GM23338 (cell line): Measurements from ENCODE around the gene ARMH1. TPM values are rescaled to one million over a fixed set of nuclear protein-coding genes. Genes with fewer than 3 reads are reported as not detected.

Source experiments
- ATAC-seq: fragments of 200-7000 bp; cut with Tn5 transposase; 3 replicates; pipeline ENCODE4 v1.9.1; 2020
- DNase-seq: peaks from one replicate; pipeline ENCODE4 v3.0.0-alpha.2; 2015; ENCODE audit warnings: low spot score
- H2AFZ ChIP-seq: fragments of 200-600 bp; sonication (generic); 2 replicates; pipeline ENCODE4 v1.8.0; 2016; ENCODE audit warnings: antibody characterized with exemption, mild to moderate bottlenecking, moderate library complexity
- H3F3A ChIP-seq: fragments of 200-600 bp; sonication (generic); replicated peaks from 2 replicates; pipeline ENCODE4 v1.8.0; 2017; ENCODE audit warnings: antibody characterized with exemption, mixed run types, low read depth
- H3K27ac ChIP-seq: fragments of 200-600 bp; sonication (generic); 2 replicates; pipeline ENCODE4 v1.6.1; 2016; ENCODE audit warnings: low read depth
- H3K27me3 ChIP-seq: fragments of 200-600 bp; sonication (generic); 2 replicates; pipeline ENCODE4 v1.8.0; 2016; ENCODE audit warnings: mild to moderate bottlenecking, mixed run types, moderate library complexity; ENCODE audit not compliant: insufficient read depth
- H3K36me3 ChIP-seq: fragments of 200-600 bp; sonication (generic); 2 replicates; pipeline ENCODE4 v1.8.0; 2016; ENCODE audit warnings: mild to moderate bottlenecking; ENCODE audit not compliant: insufficient read depth
- H3K4me1 ChIP-seq: fragments of 200-600 bp; sonication (generic); 2 replicates; pipeline ENCODE4 v1.8.0; 2016; ENCODE audit warnings: mild to moderate bottlenecking, moderate library complexity; ENCODE audit not compliant: insufficient read depth
- H3K4me2 ChIP-seq: fragments of 200-600 bp; sonication (generic); 2 replicates; pipeline ENCODE4 v1.7.1; 2017; ENCODE audit warnings: mixed run types
- H3K4me3 ChIP-seq: fragments of 200-600 bp; sonication (generic); 2 replicates; pipeline ENCODE4 v1.6.1; 2016; ENCODE audit warnings: mixed run types
- H3K79me2 ChIP-seq: fragments of 200-600 bp; sonication (generic); replicated peaks from 2 replicates; pipeline ENCODE4 v1.8.0; 2017; ENCODE audit warnings: mild to moderate bottlenecking; ENCODE audit not compliant: insufficient read depth
- H3K9me2 ChIP-seq: fragments of 200-600 bp; sonication (generic); 2 replicates; pipeline ENCODE4 v1.8.0; 2017; ENCODE audit not compliant: insufficient read depth
- H4K20me1 ChIP-seq: fragments of 200-600 bp; sonication (generic); replicated peaks from 2 replicates; pipeline ENCODE4 v1.8.0; 2017; ENCODE audit warnings: mild to moderate bottlenecking; ENCODE audit not compliant: insufficient read depth
- H3K27ac Mint-ChIP-seq: 2 replicates; pipeline ENCODE4 v1.8.0; 2020; ENCODE audit warnings: inconsistent platforms, mild to moderate bottlenecking, moderate library complexity, mixed read lengths
- H3K27me3 Mint-ChIP-seq: 3 replicates; pipeline ENCODE4 v1.8.0; 2022; ENCODE audit warnings: low read depth, mild to moderate bottlenecking, moderate library complexity, mixed read lengths, inconsistent platforms; ENCODE audit not compliant: insufficient read depth, poor library complexity
- H3K36me3 Mint-ChIP-seq: 3 replicates; pipeline ENCODE4 v1.8.0; 2021; ENCODE audit warnings: low read depth, mild to moderate bottlenecking, inconsistent platforms, moderate library complexity, mixed read lengths
- H3K4me1 Mint-ChIP-seq: 3 replicates; pipeline ENCODE4 v1.8.0; 2020; ENCODE audit warnings: mild to moderate bottlenecking, inconsistent platforms, mixed read lengths
- H3K4me3 Mint-ChIP-seq: 3 replicates; pipeline ENCODE4 v1.8.0; 2021; ENCODE audit warnings: moderate library complexity, mild to moderate bottlenecking, inconsistent platforms, mixed read lengths
- H3K9me3 Mint-ChIP-seq: 3 replicates; pipeline ENCODE4 v1.8.0; 2020; ENCODE audit warnings: moderate library complexity, mild to moderate bottlenecking, inconsistent platforms, mixed read lengths
- CREB1 ChIP-seq: fragments of 250-450 bp; sonication (Bioruptor Pico); IDR thresholded peaks from 2 replicates; pipeline ENCODE4 v1.5.0; 2020; ENCODE audit warnings: low read depth, mild to moderate bottlenecking, moderate library complexity
- EZH2 ChIP-seq: fragments of 200-600 bp; sonication (generic); IDR thresholded peaks from one replicate; pipeline ENCODE4 v1.8.0; 2017; ENCODE audit warnings: antibody characterized with exemption, mild to moderate bottlenecking, low read depth; ENCODE audit not compliant: unreplicated experiment
- EZH2phosphoT487 ChIP-seq: fragments of 200-600 bp; sonication (generic); IDR thresholded peaks from one replicate; pipeline ENCODE4 v1.8.1; 2018; ENCODE audit warnings: antibody characterized with exemption; ENCODE audit not compliant: unreplicated experiment
- JUNB ChIP-seq: IDR thresholded peaks from one replicate; pipeline ENCODE4 v1.6.1; 2016; ENCODE audit warnings: antibody characterized with exemption; ENCODE audit not compliant: unreplicated experiment
- NANOG ChIP-seq: IDR thresholded peaks from 2 replicates; pipeline ENCODE4 v1.6.1; 2016; ENCODE audit warnings: antibody characterized with exemption, borderline replicate concordance
- POLR2AphosphoS5 ChIP-seq: IDR thresholded peaks from 2 replicates; pipeline ENCODE4 v1.6.1; 2016; ENCODE audit warnings: antibody characterized with exemption, low read depth
- STAT1 ChIP-seq: IDR thresholded peaks from one replicate; pipeline ENCODE4 v1.6.1; 2016; ENCODE audit warnings: antibody characterized with exemption; ENCODE audit not compliant: unreplicated experiment
- ZNF114 ChIP-seq: fragments of 250-450 bp; sonication (Bioruptor Pico); IDR thresholded peaks from 2 replicates; pipeline ENCODE4 v1.5.0; 2020; ENCODE audit warnings: mild to moderate bottlenecking, moderate library complexity
- ZNF331 ChIP-seq: fragments of 250-450 bp; sonication (Bioruptor Pico); IDR thresholded peaks from 2 replicates; pipeline ENCODE4 v1.5.0; 2020; ENCODE audit warnings: low read depth, mild to moderate bottlenecking, moderate library complexity
- polyA plus RNA-seq: library from polyadenylated mRNA; unstranded; fragments of >200 nt; fragmentation: Nextera tagmentation; extraction: Ambion mirVana; gene quantifications from 2 replicates; pipeline ENCODE4 v1.2.1, GENCODE V29; 2016
- total RNA-seq: library from RNA; depleted of rRNA; stranded (reverse); fragments of >200 nt; shearing (Covaris generic); gene quantifications from 2 replicates; pipeline ENCODE4 v1.2.3, GENCODE V29; 2014
- TF ChIP-seq, protein P1 (sequence below): IDR thresholded peaks from 2 replicates; pipeline ENCODE4 v1.6.1; 2016; ENCODE audit warnings: antibody characterized with exemption
- TF ChIP-seq, protein P2 (sequence below), 2 experiments: fragments of 200-600 bp in 1 of 2; sonication (generic) in 1 of 2; conservative IDR thresholded peaks; 2 replicates each; pipeline versions ENCODE4 v1.5.1 to v1.6.1; 2016 to 2017; ENCODE audit warnings: antibody characterized with exemption in 2 of 2, low read depth in 2 of 2, mild to moderate bottlenecking in 2 of 2, moderate library complexity in 1 of 2
- TF ChIP-seq, protein P3 (sequence below): IDR thresholded peaks from one replicate; pipeline ENCODE4 v1.6.1; 2018; ENCODE audit warnings: antibody characterized with exemption; ENCODE audit not compliant: unreplicated experiment
- TF ChIP-seq, protein P4 (sequence below): fragments of 250-450 bp; sonication (Bioruptor Pico); IDR thresholded peaks from 2 replicates; pipeline ENCODE4 v1.5.0; 2020; ENCODE audit warnings: mild to moderate bottlenecking, moderate library complexity

The ARMH1 gene
- total and polyA plus RNA-seq, 2 experiments from 2014 or later: 0.31 TPM; not detected in 1

DNA sequence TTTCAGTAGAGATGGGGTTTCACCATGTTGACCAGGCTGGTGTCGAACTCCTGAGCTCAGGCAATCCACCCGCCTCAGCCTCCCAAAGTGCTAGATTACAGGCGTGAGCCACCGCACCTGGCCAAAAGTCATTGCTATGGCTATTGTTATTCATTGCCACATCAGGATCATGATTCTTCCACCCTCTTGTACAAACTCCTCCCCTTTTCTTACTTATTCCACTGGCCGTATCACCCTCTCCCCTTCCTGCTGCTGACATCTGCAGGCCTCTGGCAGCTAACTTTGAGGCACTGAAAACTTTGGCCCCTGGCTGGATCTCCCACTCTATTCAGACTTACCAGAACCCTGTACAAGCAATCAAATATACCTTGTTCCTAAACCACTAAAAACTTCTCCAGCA lies 11.1 kb upstream of the ARMH1 start:
- H3K79me2 ChIP-seq: no peaks in the 10 kb centered on the region
- Mint-ChIP-seq H3K4me3 (no peak overlapping the region; the same call in 2 of the 3 replicates), H3K36me3 (no peaks in the 10 kb centered on the region), H3K27me3 (no peaks in the 10 kb centered on the region), H3K4me1 (peaks cover 9% of the 10 kb centered on the region), H3K9me3 (no peaks in the 10 kb centered on the region), H3K27ac (no peak overlapping the region)
- H2AFZ ChIP-seq: no peak overlapping the region
- no peak for ATAC-seq
- no peaks in the 10 kb centered on the region for H3K27me3 ChIP-seq
- TF ChIP-seq ZNF331 (CRISPR knock-in tag) (no peak), EZH2 (no peak), JUNB (no peak), EZH2phosphoT487 (no peak), STAT1 (no peak), NANOG (no peak), POLR2AphosphoS5 (no peak), ZNF114 (CRISPR knock-in tag) (no peak), CREB1 (CRISPR knock-in tag) (no peak)
- TF ChIP-seq, protein P1, sequence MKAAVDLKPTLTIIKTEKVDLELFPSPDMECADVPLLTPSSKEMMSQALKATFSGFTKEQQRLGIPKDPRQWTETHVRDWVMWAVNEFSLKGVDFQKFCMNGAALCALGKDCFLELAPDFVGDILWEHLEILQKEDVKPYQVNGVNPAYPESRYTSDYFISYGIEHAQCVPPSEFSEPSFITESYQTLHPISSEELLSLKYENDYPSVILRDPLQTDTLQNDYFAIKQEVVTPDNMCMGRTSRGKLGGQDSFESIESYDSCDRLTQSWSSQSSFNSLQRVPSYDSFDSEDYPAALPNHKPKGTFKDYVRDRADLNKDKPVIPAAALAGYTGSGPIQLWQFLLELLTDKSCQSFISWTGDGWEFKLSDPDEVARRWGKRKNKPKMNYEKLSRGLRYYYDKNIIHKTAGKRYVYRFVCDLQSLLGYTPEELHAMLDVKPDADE: no peak
- TF ChIP-seq, protein P2, sequence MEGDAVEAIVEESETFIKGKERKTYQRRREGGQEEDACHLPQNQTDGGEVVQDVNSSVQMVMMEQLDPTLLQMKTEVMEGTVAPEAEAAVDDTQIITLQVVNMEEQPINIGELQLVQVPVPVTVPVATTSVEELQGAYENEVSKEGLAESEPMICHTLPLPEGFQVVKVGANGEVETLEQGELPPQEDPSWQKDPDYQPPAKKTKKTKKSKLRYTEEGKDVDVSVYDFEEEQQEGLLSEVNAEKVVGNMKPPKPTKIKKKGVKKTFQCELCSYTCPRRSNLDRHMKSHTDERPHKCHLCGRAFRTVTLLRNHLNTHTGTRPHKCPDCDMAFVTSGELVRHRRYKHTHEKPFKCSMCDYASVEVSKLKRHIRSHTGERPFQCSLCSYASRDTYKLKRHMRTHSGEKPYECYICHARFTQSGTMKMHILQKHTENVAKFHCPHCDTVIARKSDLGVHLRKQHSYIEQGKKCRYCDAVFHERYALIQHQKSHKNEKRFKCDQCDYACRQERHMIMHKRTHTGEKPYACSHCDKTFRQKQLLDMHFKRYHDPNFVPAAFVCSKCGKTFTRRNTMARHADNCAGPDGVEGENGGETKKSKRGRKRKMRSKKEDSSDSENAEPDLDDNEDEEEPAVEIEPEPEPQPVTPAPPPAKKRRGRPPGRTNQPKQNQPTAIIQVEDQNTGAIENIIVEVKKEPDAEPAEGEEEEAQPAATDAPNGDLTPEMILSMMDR (conservative IDR thresholded peaks at IDR 0.05; ENCODE audit: low read depth in 2 of 2): no peak
- TF ChIP-seq, protein P3, sequence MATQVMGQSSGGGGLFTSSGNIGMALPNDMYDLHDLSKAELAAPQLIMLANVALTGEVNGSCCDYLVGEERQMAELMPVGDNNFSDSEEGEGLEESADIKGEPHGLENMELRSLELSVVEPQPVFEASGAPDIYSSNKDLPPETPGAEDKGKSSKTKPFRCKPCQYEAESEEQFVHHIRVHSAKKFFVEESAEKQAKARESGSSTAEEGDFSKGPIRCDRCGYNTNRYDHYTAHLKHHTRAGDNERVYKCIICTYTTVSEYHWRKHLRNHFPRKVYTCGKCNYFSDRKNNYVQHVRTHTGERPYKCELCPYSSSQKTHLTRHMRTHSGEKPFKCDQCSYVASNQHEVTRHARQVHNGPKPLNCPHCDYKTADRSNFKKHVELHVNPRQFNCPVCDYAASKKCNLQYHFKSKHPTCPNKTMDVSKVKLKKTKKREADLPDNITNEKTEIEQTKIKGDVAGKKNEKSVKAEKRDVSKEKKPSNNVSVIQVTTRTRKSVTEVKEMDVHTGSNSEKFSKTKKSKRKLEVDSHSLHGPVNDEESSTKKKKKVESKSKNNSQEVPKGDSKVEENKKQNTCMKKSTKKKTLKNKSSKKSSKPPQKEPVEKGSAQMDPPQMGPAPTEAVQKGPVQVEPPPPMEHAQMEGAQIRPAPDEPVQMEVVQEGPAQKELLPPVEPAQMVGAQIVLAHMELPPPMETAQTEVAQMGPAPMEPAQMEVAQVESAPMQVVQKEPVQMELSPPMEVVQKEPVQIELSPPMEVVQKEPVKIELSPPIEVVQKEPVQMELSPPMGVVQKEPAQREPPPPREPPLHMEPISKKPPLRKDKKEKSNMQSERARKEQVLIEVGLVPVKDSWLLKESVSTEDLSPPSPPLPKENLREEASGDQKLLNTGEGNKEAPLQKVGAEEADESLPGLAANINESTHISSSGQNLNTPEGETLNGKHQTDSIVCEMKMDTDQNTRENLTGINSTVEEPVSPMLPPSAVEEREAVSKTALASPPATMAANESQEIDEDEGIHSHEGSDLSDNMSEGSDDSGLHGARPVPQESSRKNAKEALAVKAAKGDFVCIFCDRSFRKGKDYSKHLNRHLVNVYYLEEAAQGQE: no peak
- TF ChIP-seq, protein P4, sequence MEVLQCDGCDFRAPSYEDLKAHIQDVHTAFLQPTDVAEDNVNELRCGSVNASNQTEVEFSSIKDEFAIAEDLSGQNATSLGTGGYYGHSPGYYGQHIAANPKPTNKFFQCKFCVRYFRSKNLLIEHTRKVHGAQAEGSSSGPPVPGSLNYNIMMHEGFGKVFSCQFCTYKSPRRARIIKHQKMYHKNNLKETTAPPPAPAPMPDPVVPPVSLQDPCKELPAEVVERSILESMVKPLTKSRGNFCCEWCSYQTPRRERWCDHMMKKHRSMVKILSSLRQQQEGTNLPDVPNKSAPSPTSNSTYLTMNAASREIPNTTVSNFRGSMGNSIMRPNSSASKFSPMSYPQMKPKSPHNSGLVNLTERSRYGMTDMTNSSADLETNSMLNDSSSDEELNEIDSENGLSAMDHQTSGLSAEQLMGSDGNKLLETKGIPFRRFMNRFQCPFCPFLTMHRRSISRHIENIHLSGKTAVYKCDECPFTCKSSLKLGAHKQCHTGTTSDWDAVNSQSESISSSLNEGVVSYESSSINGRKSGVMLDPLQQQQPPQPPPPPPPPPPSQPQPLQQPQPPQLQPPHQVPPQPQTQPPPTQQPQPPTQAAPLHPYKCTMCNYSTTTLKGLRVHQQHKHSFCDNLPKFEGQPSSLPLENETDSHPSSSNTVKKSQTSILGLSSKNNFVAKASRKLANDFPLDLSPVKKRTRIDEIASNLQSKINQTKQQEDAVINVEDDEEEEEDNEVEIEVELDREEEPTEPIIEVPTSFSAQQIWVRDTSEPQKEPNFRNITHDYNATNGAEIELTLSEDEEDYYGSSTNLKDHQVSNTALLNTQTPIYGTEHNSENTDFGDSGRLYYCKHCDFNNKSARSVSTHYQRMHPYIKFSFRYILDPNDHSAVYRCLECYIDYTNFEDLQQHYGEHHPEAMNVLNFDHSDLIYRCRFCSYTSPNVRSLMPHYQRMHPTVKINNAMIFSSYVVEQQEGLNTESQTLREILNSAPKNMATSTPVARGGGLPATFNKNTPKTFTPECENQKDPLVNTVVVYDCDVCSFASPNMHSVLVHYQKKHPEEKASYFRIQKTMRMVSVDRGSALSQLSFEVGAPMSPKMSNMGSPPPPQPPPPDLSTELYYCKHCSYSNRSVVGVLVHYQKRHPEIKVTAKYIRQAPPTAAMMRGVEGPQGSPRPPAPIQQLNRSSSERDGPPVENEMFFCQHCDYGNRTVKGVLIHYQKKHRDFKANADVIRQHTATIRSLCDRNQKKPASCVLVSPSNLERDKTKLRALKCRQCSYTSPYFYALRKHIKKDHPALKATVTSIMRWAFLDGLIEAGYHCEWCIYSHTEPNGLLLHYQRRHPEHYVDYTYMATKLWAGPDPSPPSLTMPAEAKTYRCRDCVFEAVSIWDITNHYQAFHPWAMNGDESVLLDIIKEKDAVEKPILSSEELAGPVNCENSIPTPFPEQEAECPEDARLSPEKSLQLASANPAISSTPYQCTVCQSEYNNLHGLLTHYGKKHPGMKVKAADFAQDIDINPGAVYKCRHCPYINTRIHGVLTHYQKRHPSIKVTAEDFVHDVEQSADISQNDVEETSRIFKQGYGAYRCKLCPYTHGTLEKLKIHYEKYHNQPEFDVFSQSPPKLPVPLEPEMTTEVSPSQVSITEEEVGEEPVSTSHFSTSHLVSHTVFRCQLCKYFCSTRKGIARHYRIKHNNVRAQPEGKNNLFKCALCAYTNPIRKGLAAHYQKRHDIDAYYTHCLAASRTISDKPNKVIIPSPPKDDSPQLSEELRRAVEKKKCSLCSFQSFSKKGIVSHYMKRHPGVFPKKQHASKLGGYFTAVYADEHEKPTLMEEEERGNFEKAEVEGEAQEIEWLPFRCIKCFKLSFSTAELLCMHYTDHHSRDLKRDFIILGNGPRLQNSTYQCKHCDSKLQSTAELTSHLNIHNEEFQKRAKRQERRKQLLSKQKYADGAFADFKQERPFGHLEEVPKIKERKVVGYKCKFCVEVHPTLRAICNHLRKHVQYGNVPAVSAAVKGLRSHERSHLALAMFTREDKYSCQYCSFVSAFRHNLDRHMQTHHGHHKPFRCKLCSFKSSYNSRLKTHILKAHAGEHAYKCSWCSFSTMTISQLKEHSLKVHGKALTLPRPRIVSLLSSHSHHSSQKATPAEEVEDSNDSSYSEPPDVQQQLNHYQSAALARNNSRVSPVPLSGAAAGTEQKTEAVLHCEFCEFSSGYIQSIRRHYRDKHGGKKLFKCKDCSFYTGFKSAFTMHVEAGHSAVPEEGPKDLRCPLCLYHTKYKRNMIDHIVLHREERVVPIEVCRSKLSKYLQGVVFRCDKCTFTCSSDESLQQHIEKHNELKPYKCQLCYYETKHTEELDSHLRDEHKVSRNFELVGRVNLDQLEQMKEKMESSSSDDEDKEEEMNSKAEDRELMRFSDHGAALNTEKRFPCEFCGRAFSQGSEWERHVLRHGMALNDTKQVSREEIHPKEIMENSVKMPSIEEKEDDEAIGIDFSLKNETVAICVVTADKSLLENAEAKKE (CRISPR knock-in tag): no peak
- no peaks in the 10 kb centered on the region for H3F3A ChIP-seq
- no peaks in the 10 kb centered on the region for H3K36me3 ChIP-seq
- no peak for DNase-seq
- no peaks in the 10 kb centered on the region for H4K20me1 ChIP-seq
- H3K9me2 ChIP-seq: no peaks in the 10 kb centered on the region
- H3K4me3 ChIP-seq: no peak overlapping the region
- H3K27ac ChIP-seq: no peak overlapping the region
- no peaks in the 10 kb centered on the region for H3K4me1 ChIP-seq
- H3K4me2 ChIP-seq: no peak overlapping the region
